ENCODE data around the gene POLR2E. TPM values are rescaled to one million over a fixed set of nuclear protein-coding genes. Genes with fewer than 3 reads are reported as not detected.

Gene POLR2E
- total RNA-seq, 1 donor from 2014 or later = 248 TPM

DNA sequence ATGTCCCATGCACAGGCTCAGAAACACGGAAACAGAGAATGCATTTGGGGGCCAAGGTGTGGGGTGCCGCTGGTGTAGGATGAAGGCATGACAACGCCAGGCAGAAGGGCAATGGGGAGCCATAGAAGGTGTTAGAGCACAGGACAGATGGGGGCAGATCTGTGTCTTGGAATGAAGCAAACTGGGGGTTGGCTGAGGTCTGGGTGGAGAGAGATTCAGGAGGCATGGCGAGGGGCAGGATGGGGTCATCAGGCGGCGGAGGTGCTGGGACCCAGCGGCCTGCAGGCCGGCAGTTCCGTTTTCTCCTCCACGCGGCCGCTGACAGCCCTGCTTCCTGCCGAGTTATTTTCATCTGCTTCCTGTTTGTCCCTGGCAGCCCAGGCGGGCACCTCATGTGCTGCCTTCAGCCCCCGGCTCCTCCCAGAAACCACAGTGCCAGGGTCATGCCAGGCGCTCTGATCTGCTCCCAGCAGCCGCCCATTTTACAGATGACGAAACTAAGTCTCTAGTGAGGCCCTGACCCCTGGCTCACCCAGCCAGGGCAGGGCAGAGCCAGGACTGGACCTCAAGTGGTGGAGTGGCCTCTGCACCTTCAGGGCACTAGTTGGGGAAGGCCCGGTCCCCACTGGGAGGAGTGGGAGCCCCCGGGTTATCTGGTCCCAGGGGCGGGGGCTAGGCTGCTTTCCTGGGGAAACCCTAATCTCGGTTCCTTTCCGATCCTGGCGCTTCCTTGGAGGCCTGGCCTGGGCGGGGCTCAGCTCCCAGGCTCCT is 26.0 kb downstream of the POLR2E start:
- TF ChIP-seq, protein P1, sequence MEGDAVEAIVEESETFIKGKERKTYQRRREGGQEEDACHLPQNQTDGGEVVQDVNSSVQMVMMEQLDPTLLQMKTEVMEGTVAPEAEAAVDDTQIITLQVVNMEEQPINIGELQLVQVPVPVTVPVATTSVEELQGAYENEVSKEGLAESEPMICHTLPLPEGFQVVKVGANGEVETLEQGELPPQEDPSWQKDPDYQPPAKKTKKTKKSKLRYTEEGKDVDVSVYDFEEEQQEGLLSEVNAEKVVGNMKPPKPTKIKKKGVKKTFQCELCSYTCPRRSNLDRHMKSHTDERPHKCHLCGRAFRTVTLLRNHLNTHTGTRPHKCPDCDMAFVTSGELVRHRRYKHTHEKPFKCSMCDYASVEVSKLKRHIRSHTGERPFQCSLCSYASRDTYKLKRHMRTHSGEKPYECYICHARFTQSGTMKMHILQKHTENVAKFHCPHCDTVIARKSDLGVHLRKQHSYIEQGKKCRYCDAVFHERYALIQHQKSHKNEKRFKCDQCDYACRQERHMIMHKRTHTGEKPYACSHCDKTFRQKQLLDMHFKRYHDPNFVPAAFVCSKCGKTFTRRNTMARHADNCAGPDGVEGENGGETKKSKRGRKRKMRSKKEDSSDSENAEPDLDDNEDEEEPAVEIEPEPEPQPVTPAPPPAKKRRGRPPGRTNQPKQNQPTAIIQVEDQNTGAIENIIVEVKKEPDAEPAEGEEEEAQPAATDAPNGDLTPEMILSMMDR (conservative IDR thresholded peaks at IDR 0.05; ENCODE audit: low read depth, low read length) = no peak
- DNase-seq (ENCODE audit: low read depth) = no peak
- no peak overlapping the region for H3K4me3 ChIP-seq (ENCODE audit: low read depth, low read length)

DNA sequence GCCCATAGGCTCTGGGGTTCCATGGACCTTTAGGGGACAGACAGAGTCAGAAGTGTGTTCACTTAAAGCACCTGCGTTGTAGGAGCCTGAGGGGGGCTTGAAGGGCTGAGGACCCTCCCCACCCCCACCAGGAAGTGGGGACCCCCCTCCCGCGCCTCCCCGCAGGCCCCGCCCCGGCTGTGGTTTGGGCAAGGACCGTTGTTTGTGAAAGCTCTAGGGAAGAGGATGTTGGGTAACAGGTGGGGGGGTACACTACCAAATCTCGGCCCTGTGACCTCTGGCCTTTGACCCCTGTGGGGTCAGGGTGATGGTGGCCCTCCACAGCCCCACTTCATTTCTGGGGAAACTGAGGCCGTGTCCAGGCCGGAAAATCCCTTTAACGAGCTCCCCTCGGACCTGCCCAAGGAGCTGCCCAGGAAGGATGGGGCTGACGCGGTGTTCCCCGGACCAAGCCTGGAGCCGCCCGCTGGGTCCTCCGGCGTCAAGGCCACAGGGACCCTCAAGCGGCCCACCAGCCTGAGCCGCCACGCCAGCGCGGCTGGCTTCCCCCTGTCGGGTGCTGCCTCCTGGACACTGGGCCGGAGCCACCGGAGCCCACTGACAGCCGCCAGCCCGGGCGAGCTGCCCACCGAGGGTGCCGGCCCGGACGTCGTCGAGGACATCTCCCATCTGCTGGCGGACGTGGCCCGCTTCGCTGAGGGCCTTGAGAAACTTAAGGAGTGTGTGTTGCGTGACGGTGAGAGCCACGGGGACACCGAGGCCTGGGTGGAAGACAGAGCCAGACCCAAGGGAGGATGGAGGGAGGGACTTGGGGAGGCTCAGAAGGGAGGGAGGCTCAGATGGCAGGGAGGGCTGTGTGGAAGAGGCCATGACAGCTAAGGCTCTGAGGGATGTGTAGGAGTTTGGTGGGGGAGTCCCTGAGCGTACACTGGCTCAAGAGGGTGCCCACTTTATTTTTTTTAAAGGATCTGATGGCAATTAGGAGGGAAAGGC is 26.9 kb downstream of the POLR2E start:
- DNase-seq (ENCODE audit: low read depth) = no peak
- TF ChIP-seq, protein P1 (conservative IDR thresholded peaks at IDR 0.05; ENCODE audit: low read depth, low read length) = no peak
- no peak overlapping the region for H3K4me3 ChIP-seq (ENCODE audit: low read depth, low read length)

DNA sequence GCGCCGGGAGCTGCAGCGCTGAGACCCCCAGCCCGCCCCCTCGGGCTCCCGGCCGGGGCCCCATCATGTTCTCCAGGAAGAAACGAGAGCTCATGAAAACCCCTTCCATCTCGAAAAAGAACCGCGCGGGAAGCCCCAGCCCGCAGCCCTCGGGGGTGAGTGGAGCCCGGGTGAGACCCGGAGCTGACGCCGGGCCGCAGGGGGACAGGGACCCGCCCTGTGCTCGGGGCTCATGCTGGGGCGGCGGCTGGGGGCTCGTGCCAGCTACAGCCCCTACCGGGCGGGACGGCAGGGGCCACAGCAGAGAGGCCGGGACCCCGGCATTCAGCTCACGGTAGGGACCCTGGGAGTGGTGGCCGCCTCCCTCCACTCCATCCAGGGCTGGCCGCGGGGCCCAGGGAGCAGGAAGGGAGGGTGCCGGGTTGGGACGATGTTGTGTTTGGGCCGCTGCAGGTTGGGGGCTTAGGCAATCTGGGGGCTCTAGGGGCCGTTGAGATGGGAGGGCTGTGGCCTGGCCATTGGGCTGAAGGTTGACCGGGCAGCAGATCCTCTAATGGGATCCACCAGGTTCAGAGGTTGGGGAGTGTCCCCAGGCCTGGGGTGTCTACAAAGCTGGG is 27.7 kb downstream of the POLR2E start:
- TF ChIP-seq, protein P1 (conservative IDR thresholded peaks at IDR 0.05; ENCODE audit: low read depth, low read length) = no peak
- no peak for DNase-seq (ENCODE audit: low read depth)
- peak overlapping the region; percentile 24 for H3K4me3 ChIP-seq (ENCODE audit: low read depth, low read length)

DNA sequence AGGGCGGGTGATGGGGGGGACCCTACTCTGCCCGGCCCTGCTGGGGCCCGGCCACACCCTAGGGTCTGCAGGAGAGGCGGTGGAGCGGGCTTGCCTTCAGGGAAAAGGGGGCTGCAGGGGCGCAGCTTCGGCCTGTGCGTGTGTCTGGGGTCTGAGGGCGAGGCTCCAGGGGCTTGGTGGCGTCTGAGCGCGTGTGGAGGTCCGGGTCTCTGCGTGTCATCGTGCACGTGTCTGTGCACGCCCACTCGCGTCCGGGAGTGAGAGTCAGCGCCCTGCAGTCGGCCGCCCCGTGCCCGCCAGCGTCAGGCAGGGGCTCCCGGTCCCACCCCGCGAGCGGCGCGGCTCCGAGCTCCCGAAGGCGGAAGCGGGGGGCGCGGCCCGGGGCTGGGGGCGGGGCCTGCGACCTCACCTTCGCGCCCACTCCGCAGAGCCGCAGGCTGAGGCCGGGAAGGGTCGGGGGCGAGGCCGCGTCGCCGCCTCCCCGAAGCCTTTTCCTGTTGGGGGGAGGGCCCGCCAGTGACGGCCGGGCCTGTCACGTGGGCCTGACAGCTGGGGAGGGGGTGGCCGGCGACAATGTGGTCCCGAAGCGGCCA is 28.3 kb downstream of the POLR2E start, which contains the start of gene ARHGAP45:
Gene ARHGAP45, plus strand, starts transcription at position 420 of the 593 bp plus-strand sequence. CDS start 239 bp downstream, outside the sequence.
- TF ChIP-seq, protein P1 (conservative IDR thresholded peaks at IDR 0.05; ENCODE audit: low read depth, low read length) = no peak
- DNase-seq (ENCODE audit: low read depth) = no peak
- peak within 1 kb of the TSS; percentile 24 for H3K4me3 ChIP-seq (ENCODE audit: low read depth, low read length)

DNA sequence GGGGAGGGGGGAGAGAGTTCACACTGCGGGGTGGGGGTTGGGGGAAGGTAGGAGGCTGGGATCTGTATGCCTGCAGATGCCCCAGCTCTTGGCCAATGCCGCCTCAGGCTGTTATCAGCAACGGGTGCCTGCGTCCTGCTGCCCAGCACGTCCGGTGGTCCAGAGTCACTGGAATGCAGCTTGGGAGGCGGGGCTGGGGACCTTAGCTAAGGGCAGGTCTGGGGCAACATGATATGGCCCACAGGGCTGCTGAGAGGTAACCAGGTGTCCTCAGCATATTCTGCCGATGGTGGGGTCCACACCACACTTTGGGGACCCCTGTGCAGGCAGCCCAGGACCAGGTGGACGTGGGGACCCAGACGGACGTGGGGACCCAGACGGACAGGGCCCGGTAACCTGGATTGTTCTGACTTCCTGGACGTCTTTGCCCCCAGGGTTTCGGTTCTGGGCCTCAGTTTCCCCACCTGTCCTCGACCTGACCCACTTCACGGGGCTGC is 28.9 kb downstream of the POLR2E start:
- no peak for DNase-seq (ENCODE audit: low read depth)
- TF ChIP-seq, protein P1 (conservative IDR thresholded peaks at IDR 0.05; ENCODE audit: low read depth, low read length) = no peak
- H3K4me3 ChIP-seq (ENCODE audit: low read depth, low read length) = no peak overlapping the region

DNA sequence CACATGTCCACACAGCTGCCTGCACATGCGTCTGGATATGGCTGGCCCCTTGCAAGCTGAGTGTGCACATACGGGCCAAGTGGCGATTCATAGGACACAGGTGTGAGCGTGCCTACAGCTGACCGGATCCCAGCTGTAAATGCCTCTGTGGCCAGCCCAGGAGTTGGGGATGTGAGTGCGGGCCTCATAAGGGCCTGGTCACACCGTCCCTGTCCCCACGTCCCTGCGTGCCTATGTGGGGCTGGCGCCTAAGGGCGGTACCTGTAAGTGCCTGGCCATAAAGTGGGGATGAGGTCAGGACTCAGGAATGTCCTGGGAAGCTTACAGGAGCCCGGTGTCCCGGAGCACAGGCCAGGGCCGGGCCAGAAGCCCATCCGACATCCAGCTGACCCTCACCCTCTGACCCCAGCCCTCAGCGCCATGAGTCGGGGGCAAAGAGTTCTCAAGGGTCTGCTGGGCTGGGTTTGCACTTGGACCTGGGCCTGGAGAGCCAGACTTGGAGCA is 29.5 kb downstream of the POLR2E start:
- TF ChIP-seq, protein P1 (conservative IDR thresholded peaks at IDR 0.05; ENCODE audit: low read depth, low read length) = no peak
- no peak overlapping the region for H3K4me3 ChIP-seq (ENCODE audit: low read depth, low read length)
- DNase-seq (ENCODE audit: low read depth) = no peak
